OCI-LY7 (cell line): ENCODE measurements around the gene SUSD5.
"Not testable (repeated sequence)": the region's sequence is repeated elsewhere in the genome, so short reads cannot be mapped to it uniquely, and the experiment has no call there.

Experiments
- EZH2phosphoT487 ChIP-seq: fragments of 200-600 bp; sonication (generic); IDR thresholded peaks from 2 replicates; pipeline ENCODE4 v1.6.1; 2018; ENCODE audit warnings: low read depth, borderline replicate concordance, mild to moderate bottlenecking, mixed run types, antibody characterized with exemption, low read length, moderate library complexity, mixed read lengths
- TF ChIP-seq, protein P1 (sequence below): fragments of 200-600 bp; sonication (generic); conservative IDR thresholded peaks from 2 replicates; pipeline ENCODE4 v1.5.1; 2014; ENCODE audit warnings: mild to moderate bottlenecking, antibody characterized with exemption, low read length, moderate library complexity, mixed read lengths

GRCh38 chr3:33181641-33182040 lies 37.0 kb downstream of the SUSD5 start:
- TF ChIP-seq, protein P1, sequence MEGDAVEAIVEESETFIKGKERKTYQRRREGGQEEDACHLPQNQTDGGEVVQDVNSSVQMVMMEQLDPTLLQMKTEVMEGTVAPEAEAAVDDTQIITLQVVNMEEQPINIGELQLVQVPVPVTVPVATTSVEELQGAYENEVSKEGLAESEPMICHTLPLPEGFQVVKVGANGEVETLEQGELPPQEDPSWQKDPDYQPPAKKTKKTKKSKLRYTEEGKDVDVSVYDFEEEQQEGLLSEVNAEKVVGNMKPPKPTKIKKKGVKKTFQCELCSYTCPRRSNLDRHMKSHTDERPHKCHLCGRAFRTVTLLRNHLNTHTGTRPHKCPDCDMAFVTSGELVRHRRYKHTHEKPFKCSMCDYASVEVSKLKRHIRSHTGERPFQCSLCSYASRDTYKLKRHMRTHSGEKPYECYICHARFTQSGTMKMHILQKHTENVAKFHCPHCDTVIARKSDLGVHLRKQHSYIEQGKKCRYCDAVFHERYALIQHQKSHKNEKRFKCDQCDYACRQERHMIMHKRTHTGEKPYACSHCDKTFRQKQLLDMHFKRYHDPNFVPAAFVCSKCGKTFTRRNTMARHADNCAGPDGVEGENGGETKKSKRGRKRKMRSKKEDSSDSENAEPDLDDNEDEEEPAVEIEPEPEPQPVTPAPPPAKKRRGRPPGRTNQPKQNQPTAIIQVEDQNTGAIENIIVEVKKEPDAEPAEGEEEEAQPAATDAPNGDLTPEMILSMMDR: not testable (repeated sequence)
- TF ChIP-seq EZH2phosphoT487: not testable (repeated sequence)
